GM18526 (cell line): ENCODE measurements around the gene ALPK3.

ENCODE experiments used
- POLR2A ChIP-seq: IDR thresholded peaks from 3 replicates; pipeline ENCODE4 v1.6.1; 2011; ENCODE audit not compliant: insufficient read length; ENCODE audit errors: extremely low read depth

ALPK3 gene

GRCh38 chr15:84868037-84868880, 51.1 kb downstream of the ALPK3 start:
- TF ChIP-seq POLR2A: no peak

- no peak for TF ChIP-seq POLR2A
Measured at GRCh38 chr15:84869510-84869909, 52.4 kb downstream of the ALPK3 start.

- TF ChIP-seq POLR2A: no peak
Measured at GRCh38 chr15:84871428-84871985, 54.4 kb downstream of the ALPK3 start.

GRCh38 chr15:84872009-84872910, 55.1 kb downstream of the ALPK3 start:
- TF ChIP-seq POLR2A: no peak

- no peak for TF ChIP-seq POLR2A
Measured at GRCh38 chr15:84873997-84874396, 56.8 kb downstream of the ALPK3 start.

GRCh38 chr15:84874981-84875699, 58.0 kb downstream of the ALPK3 start:
- no peak for TF ChIP-seq POLR2A

GRCh38 chr15:84876269-84876668, 59.1 kb downstream of the ALPK3 start:
- TF ChIP-seq POLR2A: no peak

GRCh38 chr15:84878504-84878903, 61.3 kb downstream of the ALPK3 start:
- TF ChIP-seq POLR2A: no peak

- no peak for TF ChIP-seq POLR2A
Measured at GRCh38 chr15:84879088-84879780, 62.1 kb downstream of the ALPK3 start.

- TF ChIP-seq POLR2A: no peak
Measured at GRCh38 chr15:84880007-84880406, 62.9 kb downstream of the ALPK3 start.

GRCh38 chr15:84880822-84881519, 63.8 kb downstream of the ALPK3 start:
- TF ChIP-seq POLR2A: no peak

- TF ChIP-seq POLR2A: no peak
Measured at GRCh38 chr15:84881520-84881830, 64.3 kb downstream of the ALPK3 start.

GRCh38 chr15:84883466-84883865, 66.3 kb downstream of the ALPK3 start:
- no peak for TF ChIP-seq POLR2A
